B cell (primary cell): Measurements from ENCODE around the gene PGF. TPM values are rescaled to one million over a fixed set of nuclear protein-coding genes. Genes with fewer than 3 reads are reported as not detected.

Source experiments
- ATAC-seq: fragments of 200-7000 bp; cut with Tn5 transposase; one replicate; pipeline ENCODE4 v1.10.0; 2021; ENCODE audit warnings: low read depth, mild to moderate bottlenecking, moderate number of reproducible peaks, moderate library complexity
- CTCF ChIA-PET: fragments of 350-600 bp; sonication (Branson Sonifier 250); formaldehyde crosslinking; loops from one replicate; lab custom pipeline; 2021; ENCODE audit warnings: antibody characterized with exemption, inconsistent platforms; lab: Charles Lee
- POLR2A ChIA-PET: fragments of 350-600 bp; sonication (Branson Sonifier 250); formaldehyde crosslinking; loops from one replicate; lab custom pipeline; 2021; ENCODE audit warnings: antibody characterized with exemption; lab: Charles Lee
- DNase-seq: peaks from one replicate; pipeline ENCODE4 v3.0.0; 2013
- H2AFZ ChIP-seq: 2 replicates; pipeline ENCODE4 v1.6.1; 2012; ENCODE audit warnings: mild to moderate bottlenecking, low read depth, low read length; ENCODE audit not compliant: insufficient read depth, poor library complexity, severe bottlenecking
- H3K27ac ChIP-seq, 2 donors: 1 replicate in 1 of 2; 2 replicates in 1 of 2; pipeline ENCODE4 v1.5.1; 2012 to 2013; ENCODE audit warnings: low read length in 2 of 2, mild to moderate bottlenecking in 2 of 2, moderate library complexity in 1 of 2
- H3K27me3 ChIP-seq, 4 experiments: fragments of 200-600 bp in 1 of 4; sonication (generic) in 1 of 4; replicated peaks in 1 of 4; 1 replicate in 2 of 4; 2 replicates in 2 of 4; pipeline versions ENCODE4 v1.6.1 to v1.7.0; 2013 to 2016; ENCODE audit warnings: low read length in 3 of 4, mild to moderate bottlenecking in 2 of 4, mixed read lengths in 1 of 4, moderate library complexity in 1 of 4; ENCODE audit not compliant: insufficient read depth in 4 of 4, control insufficient read depth in 3 of 4; ENCODE audit errors: control extremely low read depth in 1 of 4
- H3K36me3 ChIP-seq, 2 experiments: replicated peaks in 1 of 2; 1 replicate in 1 of 2; 2 replicates in 1 of 2; pipeline versions ENCODE4 v1.6.1 to v1.7.1; 2013; ENCODE audit warnings: low read length in 1 of 2; ENCODE audit not compliant: insufficient read depth in 2 of 2, control insufficient read depth in 1 of 2; ENCODE audit errors: control extremely low read depth in 1 of 2, extremely low read depth in 1 of 2
- H3K4me1 ChIP-seq, 2 donors: fragments of 200-600 bp in 1 of 2; sonication (generic) in 1 of 2; 1 replicate in 1 of 2; 2 replicates in 1 of 2; pipeline versions ENCODE4 v1.5.1 to v1.6.1; 2013 to 2017; ENCODE audit warnings: low read length in 2 of 2; ENCODE audit not compliant: control insufficient read depth in 2 of 2, insufficient read depth in 2 of 2
- H3K4me2 ChIP-seq: replicated peaks from 2 replicates; pipeline ENCODE3; 2012; ENCODE audit warnings: mild to moderate bottlenecking, low read depth, low read length; ENCODE audit not compliant: poor library complexity, severe bottlenecking
- H3K4me3 ChIP-seq, 5 experiments: fragments of 200-600 bp in 1 of 5; sonication (generic) in 1 of 5; 1 replicate in 3 of 5; 2 replicates in 2 of 5; pipeline versions ENCODE4 v1.5.1 to v1.7.0; 2011 to 2016; ENCODE audit warnings: low read length in 4 of 5, mild to moderate bottlenecking in 4 of 5, low read depth in 2 of 5, control low read depth in 1 of 5, moderate library complexity in 1 of 5; ENCODE audit not compliant: insufficient read depth in 1 of 5; ENCODE audit errors: control extremely low read depth in 1 of 5, extremely low read depth in 1 of 5
- H3K79me2 ChIP-seq: fragments of 200-600 bp; sonication (generic); one replicate; pipeline ENCODE4 v1.6.0; 2016; ENCODE audit warnings: low read length; ENCODE audit not compliant: control insufficient read depth, insufficient read depth
- H3K9ac ChIP-seq: fragments of 200-600 bp; sonication (generic); 2 replicates; pipeline ENCODE4 v1.6.1; 2017; ENCODE audit warnings: mild to moderate bottlenecking, low read length, moderate library complexity
- H3K9me3 ChIP-seq, 3 donors: one replicate each; pipeline versions ENCODE4 v1.6.1 to v1.7.1; 2013; ENCODE audit warnings: low read length in 2 of 3; ENCODE audit not compliant: control insufficient read depth in 2 of 3, insufficient read depth in 1 of 3; ENCODE audit errors: control extremely low read depth in 1 of 3
- H4K20me1 ChIP-seq: 2 replicates; pipeline ENCODE4 v1.6.0; 2012; ENCODE audit warnings: mild to moderate bottlenecking, low read length; ENCODE audit not compliant: insufficient read depth, control insufficient read depth, poor library complexity, severe bottlenecking
- H3K27ac Mint-ChIP-seq: one replicate; pipeline ENCODE4 v1.8.0; 2021; ENCODE audit warnings: mixed read lengths
- H3K27me3 Mint-ChIP-seq: one replicate; pipeline ENCODE4 v1.8.0; 2021; ENCODE audit warnings: mixed read lengths
- H3K4me1 Mint-ChIP-seq: one replicate; pipeline ENCODE4 v1.8.0; 2021; ENCODE audit warnings: mixed read lengths
- H3K4me3 Mint-ChIP-seq: one replicate; pipeline ENCODE4 v1.8.0; 2021; ENCODE audit warnings: mixed read lengths
- H3K9me3 Mint-ChIP-seq: one replicate; pipeline ENCODE4 v1.8.0; 2022; ENCODE audit warnings: mixed read lengths; ENCODE audit not compliant: insufficient read depth
- EZH2 ChIP-seq: IDR thresholded peaks from 2 replicates; pipeline ENCODE4 v1.6.1; 2012; ENCODE audit warnings: borderline replicate concordance, low read depth, mild to moderate bottlenecking, moderate library complexity, low read length; ENCODE audit not compliant: insufficient read depth, poor library complexity, severe bottlenecking
- WGBS: methylation state at CpG from one replicate; pipeline ENCODE4 v1.1.5; 2013; ENCODE audit warnings: missing lambda C conversion rate; ENCODE audit not compliant: insufficient coverage; 5-methylcytosine and 5-hydroxymethylcytosine counted together
- intact Hi-C: fragments of 100-400 bp; cut with micrococcal nuclease; formaldehyde crosslinking; loops from one replicate; pipeline ENCODE4 v1.10.0; 2022
- polyA plus RNA-seq: library from polyadenylated mRNA; depleted of rRNA; stranded (reverse); fragments of >200 nt; gene quantifications from 2 replicates; pipeline ENCODE4 v1.2.3, GENCODE V29; 2012
- total RNA-seq, 2 donors: library from RNA; stranded (reverse); fragments of 120-200 nt in 1 of 2; gene quantifications; 1 replicate in 1 of 2; 2 replicates in 1 of 2; pipeline versions ENCODE4 v1.2.3 to v1.2.4, GENCODE V29; 2013 to 2022
- TF ChIP-seq, protein P1 (sequence below): fragments of 200-600 bp; IDR thresholded peaks from one replicate; pipeline ENCODE4 v1.8.0; 2022; ENCODE audit warnings: antibody characterized with exemption, mild to moderate bottlenecking

Gene PGF
- total and polyA plus RNA-seq, 2 donors (not counting 1 experiment from before 2014, with no cell fraction given) = 0.07 to 0.47 TPM

DNA sequence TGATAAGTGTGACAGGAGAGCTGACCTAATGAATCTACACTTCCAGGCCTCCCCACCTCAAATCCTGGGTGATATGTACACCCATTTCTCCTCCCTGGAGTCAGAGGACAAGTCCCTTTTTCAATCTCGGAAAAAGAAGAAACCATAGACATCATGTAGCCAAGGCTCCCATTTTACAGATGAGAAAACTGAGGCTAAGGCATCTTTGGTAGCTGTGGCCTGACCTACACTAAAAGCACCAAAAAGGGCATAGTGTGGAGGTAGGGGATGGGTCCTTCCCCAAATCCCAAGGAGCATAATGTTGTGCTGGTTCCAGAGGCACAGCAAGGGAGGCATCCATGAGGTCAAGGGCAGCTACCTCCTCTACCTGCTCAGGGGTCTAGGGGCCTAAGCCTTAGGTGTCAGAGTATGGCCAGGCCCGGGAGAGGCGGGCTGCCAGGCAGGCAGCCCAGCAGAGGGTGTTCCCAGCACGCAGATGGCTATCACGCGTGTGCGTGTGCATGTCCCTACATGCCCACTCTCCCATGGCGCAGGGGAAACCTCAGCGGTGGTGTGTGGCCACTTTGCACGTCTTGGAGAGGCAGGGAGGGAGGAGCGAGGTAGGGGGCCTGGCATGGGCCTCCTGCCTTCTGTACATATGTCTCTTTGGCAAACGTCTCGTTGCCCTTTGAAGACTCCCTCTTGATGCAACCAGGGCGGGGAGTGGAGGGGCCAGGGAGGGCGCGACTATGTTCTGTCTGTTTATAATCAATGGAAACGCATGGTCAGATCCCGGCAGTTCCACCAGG, 2.5 kb downstream of the PGF start:
- ChIA-PET CTCF (interaction anchor here (0.6 to 1.8 kb wide), 3 partner anchors 8 to 1800 kb away, joined by 3 to 5 read pairs (median 5); no protein-coding TSS in a partner anchor), POLR2A (no interaction called here)
- Histone ChIP-seq H3K4me3 (no peak overlapping the region), H3K4me1 (peaks cover 5 to 12% of the 10 kb centered on the region in 2 donors), H3K27ac (no peak overlapping the region), H3K79me2 (no peaks in the 10 kb centered on the region), H3K27me3 (peaks cover 0 to 39% (median 8%) of the 10 kb centered on the region in 4 experiments), H3K9me3 (peaks cover 0 to 4% (median 0%) of the 10 kb centered on the region in 3 donors), H3K36me3 (no peaks in the 10 kb centered on the region), H3K9ac (no peak overlapping the region), H4K20me1 (no peaks in the 10 kb centered on the region), H2AFZ (no peak overlapping the region), H3K4me2 (no peak overlapping the region)
- H3K27me3 Mint-ChIP-seq = peaks cover 10% of the 10 kb centered on the region
- ATAC-seq (no peak), DNase-seq (no peak)
- H3K4me3 Mint-ChIP-seq = no peak overlapping the region
- intact Hi-C loops = no loop called here
- H3K4me1 Mint-ChIP-seq = peaks cover 1% of the 10 kb centered on the region
- no peak overlapping the region for H3K27ac Mint-ChIP-seq
- 95% methylated on average over 11 of the region's 18 CpGs for WGBS
- H3K9me3 Mint-ChIP-seq = no peaks in the 10 kb centered on the region
- TF ChIP-seq EZH2 = no peak
- TF ChIP-seq, protein P1, sequence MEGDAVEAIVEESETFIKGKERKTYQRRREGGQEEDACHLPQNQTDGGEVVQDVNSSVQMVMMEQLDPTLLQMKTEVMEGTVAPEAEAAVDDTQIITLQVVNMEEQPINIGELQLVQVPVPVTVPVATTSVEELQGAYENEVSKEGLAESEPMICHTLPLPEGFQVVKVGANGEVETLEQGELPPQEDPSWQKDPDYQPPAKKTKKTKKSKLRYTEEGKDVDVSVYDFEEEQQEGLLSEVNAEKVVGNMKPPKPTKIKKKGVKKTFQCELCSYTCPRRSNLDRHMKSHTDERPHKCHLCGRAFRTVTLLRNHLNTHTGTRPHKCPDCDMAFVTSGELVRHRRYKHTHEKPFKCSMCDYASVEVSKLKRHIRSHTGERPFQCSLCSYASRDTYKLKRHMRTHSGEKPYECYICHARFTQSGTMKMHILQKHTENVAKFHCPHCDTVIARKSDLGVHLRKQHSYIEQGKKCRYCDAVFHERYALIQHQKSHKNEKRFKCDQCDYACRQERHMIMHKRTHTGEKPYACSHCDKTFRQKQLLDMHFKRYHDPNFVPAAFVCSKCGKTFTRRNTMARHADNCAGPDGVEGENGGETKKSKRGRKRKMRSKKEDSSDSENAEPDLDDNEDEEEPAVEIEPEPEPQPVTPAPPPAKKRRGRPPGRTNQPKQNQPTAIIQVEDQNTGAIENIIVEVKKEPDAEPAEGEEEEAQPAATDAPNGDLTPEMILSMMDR = no peak

DNA sequence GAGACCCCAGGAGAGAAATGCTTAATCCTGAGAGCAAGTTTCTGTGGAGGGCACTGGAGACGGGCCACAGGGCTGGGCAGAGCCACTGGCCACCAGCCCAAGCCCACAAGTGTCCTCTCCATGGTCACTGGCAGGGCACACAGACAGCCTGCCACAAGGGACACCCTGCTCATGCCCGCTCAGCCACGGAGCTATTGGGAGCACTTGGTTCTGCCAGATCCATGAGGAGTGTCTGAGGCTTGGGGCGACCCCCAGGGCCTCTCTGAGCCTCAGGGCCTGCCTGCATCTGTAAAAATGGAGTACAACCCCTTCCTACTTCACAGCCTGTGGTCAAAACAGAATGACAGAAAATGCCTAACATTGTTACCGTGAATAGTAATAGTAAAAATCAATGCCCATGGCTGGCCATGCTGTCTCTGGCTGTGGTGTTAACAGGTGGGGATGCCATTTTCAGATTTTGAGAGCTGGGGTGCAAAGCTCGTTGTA, 3.2 kb downstream of the PGF start:
- H3K36me3 ChIP-seq = no peaks in the 10 kb centered on the region
- Mint-ChIP-seq H3K27ac (no peak overlapping the region), H3K9me3 (no peaks in the 10 kb centered on the region), H3K27me3 (peaks cover 10% of the 10 kb centered on the region), H3K4me3 (no peak overlapping the region), H3K4me1 (peaks cover 3% of the 10 kb centered on the region)
- TF ChIP-seq EZH2 = no peak
- TF ChIP-seq, protein P1 = no peak
- CTCF ChIA-PET = interaction anchor here (0.6 to 1.8 kb wide), 3 partner anchors 10 to 1801 kb away, joined by 3 to 5 read pairs (median 3); no protein-coding TSS in a partner anchor
- no peaks in the 10 kb centered on the region for H4K20me1 ChIP-seq
- intact Hi-C loops = no loop called here
- H3K79me2 ChIP-seq = no peaks in the 10 kb centered on the region
- no peak overlapping the region for H3K27ac ChIP-seq
- DNase-seq (no peak), ATAC-seq (no peak)
- peaks cover 0 to 39% (median 8%) of the 10 kb centered on the region in 4 experiments for H3K27me3 ChIP-seq
- H3K9me3 ChIP-seq = peaks cover 0 to 4% (median 0%) of the 10 kb centered on the region in 3 donors
- no peak overlapping the region for H3K4me2 ChIP-seq
- 94% methylated on average over 6 of the region's 6 CpGs for WGBS
- POLR2A ChIA-PET = no interaction called here
- H2AFZ ChIP-seq = no peak overlapping the region
- H3K9ac ChIP-seq = no peak overlapping the region
- no peak overlapping the region for H3K4me3 ChIP-seq
- peaks cover 5 to 12% of the 10 kb centered on the region in 2 donors for H3K4me1 ChIP-seq
